Measurements from ENCODE around the gene MS4A7. TPM values are rescaled to one million over a fixed set of nuclear protein-coding genes. Genes with fewer than 3 reads are reported as not detected.

Gene MS4A7
- polyA plus RNA-seq, 1 of the 3 experiments (the other 2 are of a cell fraction), result not detected

GRCh38 chr11:60338053-60338452 is 40.3 kb upstream of the MS4A7 start:
- no peaks in the 10 kb centered on the region for H3F3A ChIP-seq (replicated peaks; ENCODE audit: insufficient read depth)
- H3K4me2 ChIP-seq, result no peak overlapping the region
- no peaks in the 10 kb centered on the region for H3K36me3 ChIP-seq (replicated peaks in 1 of 2; ENCODE audit: control insufficient read depth in 1 of 2, insufficient read depth in 2 of 2, low read length in 1 of 2)
- ChIA-PET POLR2A (no interaction called here), CTCF (no interaction called here)
- no peaks in the 10 kb centered on the region for H3K4me1 ChIP-seq (ENCODE audit: control insufficient read depth in 1 of 2, insufficient read depth in 2 of 2, low read depth in 1 of 2, low read length in 1 of 2)
- H3K27me3 ChIP-seq (ENCODE audit: insufficient read depth), result no peaks in the 10 kb centered on the region
- H3K9me3 ChIP-seq, result no peaks in the 10 kb centered on the region
- H3K79me2 ChIP-seq (ENCODE audit: insufficient read depth), result no peaks in the 10 kb centered on the region
- no peak for DNase-seq
- H3K4me3 ChIP-seq (ENCODE audit: low read depth in 2 of 2, low read length in 1 of 2), result no peak overlapping the region
- no peak overlapping the region for H2AFZ ChIP-seq (ENCODE audit: low read depth)
- 0% methylated on average over 2 of the region's 2 CpGs for WGBS (ENCODE audit: low lambda C conversion rate)
- no peak overlapping the region for H3K27ac ChIP-seq (ENCODE audit: low read depth in 2 of 2, low read length in 1 of 2)
- no peak for TF ChIP-seq RXRA (IDR thresholded peaks at IDR 0.05; ENCODE audit: borderline replicate concordance, low read depth)
- no peak for TF ChIP-seq CTCF (IDR thresholded peaks at IDR 0.05)
- no peak for TF ChIP-seq GATA2 (CRISPR knock-in tag; IDR thresholded peaks at IDR 0.05)
- TF ChIP-seq TCF12 (IDR thresholded peaks at IDR 0.05), result no peak
- TF ChIP-seq USF2 (IDR thresholded peaks at IDR 0.05; ENCODE audit: borderline replicate concordance, low read depth, low read length), result no peak
- TF ChIP-seq MAX (IDR thresholded peaks at IDR 0.05; ENCODE audit: low read depth), result no peak
- no peak for TF ChIP-seq FOXM1 (IDR thresholded peaks at IDR 0.05; ENCODE audit: low read depth)
- no peak for TF ChIP-seq NFIC (IDR thresholded peaks at IDR 0.05; ENCODE audit: borderline replicate concordance)
- no peak for TF ChIP-seq ELF1 (IDR thresholded peaks at IDR 0.05)
- TF ChIP-seq REST (IDR thresholded peaks at IDR 0.05; ENCODE audit: low read depth, low read length), result no peak
- no peak for TF ChIP-seq SMC3 (IDR thresholded peaks at IDR 0.05; ENCODE audit: low read depth, low read length)
- TF ChIP-seq PBX3 (IDR thresholded peaks at IDR 0.05), result no peak
- no peak for TF ChIP-seq RFX5 (IDR thresholded peaks at IDR 0.05; ENCODE audit: low read length)
- no peak for TF ChIP-seq SIN3A (IDR thresholded peaks at IDR 0.05; ENCODE audit: borderline replicate concordance, low read depth, low read length)
- no peak for TF ChIP-seq GABPA (IDR thresholded peaks at IDR 0.05; ENCODE audit: low read depth)
- no peak for TF ChIP-seq POLR2AphosphoS5 (IDR thresholded peaks at IDR 0.05; ENCODE audit: low read depth, low read length)
- TF ChIP-seq EZH2phosphoT487 (IDR thresholded peaks at IDR 0.05; ENCODE audit: borderline replicate concordance, low read depth), result no peak
- H4K20me1 ChIP-seq (ENCODE audit: insufficient read depth), result no peaks in the 10 kb centered on the region
- H3K9me2 ChIP-seq, result no peaks in the 10 kb centered on the region
- H3K9ac ChIP-seq, result no peak overlapping the region
